ENCODE measurements around the gene MEGF11. TPM values are rescaled to one million over a fixed set of nuclear protein-coding genes. Genes with fewer than 3 reads are reported as not detected.

MEGF11 gene
- polyA plus RNA-seq, 1 experiment = 0.04 TPM

DNA sequence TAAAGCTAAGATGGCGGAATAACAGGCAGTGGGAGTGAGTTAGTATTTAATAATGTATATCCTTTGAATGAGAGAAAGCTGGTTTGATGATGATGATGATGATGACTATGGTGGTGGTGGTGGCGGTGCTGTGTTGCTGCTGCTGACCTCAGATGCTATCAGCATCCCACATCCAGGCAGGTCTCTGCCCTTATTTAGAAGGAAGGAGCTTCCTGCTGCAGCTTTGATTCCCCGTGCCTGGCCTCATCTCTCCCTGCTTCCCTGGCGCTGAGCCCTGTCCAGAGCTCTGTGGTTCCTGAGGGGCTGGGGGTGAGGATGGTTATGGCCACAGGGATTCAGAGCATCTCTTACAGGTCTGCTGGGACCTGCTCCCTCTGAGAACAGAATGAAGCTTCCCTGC lies 311.1 kb downstream of the MEGF11 start:
- Histone ChIP-seq H3K27me3 (ENCODE audit: control insufficient read depth, insufficient read depth, low read length) (no peaks in the 10 kb centered on the region), H3K4me3 (ENCODE audit: low read depth, low read length) (no peak overlapping the region), H3K36me3 (ENCODE audit: control insufficient read depth, insufficient read depth, low read length) (no peaks in the 10 kb centered on the region)
- ChIA-PET CTCF (interaction anchor here (1.8 kb wide), 1 partner anchor 26 kb away, joined by 4 read pairs; no protein-coding TSS in a partner anchor), POLR2A (no interaction called here)
- TF ChIP-seq, protein P1, sequence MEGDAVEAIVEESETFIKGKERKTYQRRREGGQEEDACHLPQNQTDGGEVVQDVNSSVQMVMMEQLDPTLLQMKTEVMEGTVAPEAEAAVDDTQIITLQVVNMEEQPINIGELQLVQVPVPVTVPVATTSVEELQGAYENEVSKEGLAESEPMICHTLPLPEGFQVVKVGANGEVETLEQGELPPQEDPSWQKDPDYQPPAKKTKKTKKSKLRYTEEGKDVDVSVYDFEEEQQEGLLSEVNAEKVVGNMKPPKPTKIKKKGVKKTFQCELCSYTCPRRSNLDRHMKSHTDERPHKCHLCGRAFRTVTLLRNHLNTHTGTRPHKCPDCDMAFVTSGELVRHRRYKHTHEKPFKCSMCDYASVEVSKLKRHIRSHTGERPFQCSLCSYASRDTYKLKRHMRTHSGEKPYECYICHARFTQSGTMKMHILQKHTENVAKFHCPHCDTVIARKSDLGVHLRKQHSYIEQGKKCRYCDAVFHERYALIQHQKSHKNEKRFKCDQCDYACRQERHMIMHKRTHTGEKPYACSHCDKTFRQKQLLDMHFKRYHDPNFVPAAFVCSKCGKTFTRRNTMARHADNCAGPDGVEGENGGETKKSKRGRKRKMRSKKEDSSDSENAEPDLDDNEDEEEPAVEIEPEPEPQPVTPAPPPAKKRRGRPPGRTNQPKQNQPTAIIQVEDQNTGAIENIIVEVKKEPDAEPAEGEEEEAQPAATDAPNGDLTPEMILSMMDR (IDR thresholded peaks at IDR 0.05; ENCODE audit: insufficient read depth, low read depth, low read length) = no peak
- DNase-seq (ENCODE audit: low read depth) = no peak

GRCh38 chr15:65940618-65940909 lies 313.0 kb downstream of the MEGF11 start:
- no peaks in the 10 kb centered on the region for H3K27me3 ChIP-seq (ENCODE audit: control insufficient read depth, insufficient read depth, low read length)
- ChIA-PET POLR2A (no interaction called here), CTCF (interaction anchor here (1.3 to 2.9 kb wide), 2 partner anchors 9 to 23 kb away, joined by 4 to 13 read pairs; no protein-coding TSS in a partner anchor)
- no peak for DNase-seq (ENCODE audit: low read depth)
- TF ChIP-seq, protein P1 (IDR thresholded peaks at IDR 0.05; ENCODE audit: insufficient read depth, low read depth, low read length) = no peak
- H3K4me3 ChIP-seq (ENCODE audit: low read depth, low read length) = no peak overlapping the region
- no peaks in the 10 kb centered on the region for H3K36me3 ChIP-seq (ENCODE audit: control insufficient read depth, insufficient read depth, low read length)

GRCh38 chr15:65939901-65940617 lies 313.5 kb downstream of the MEGF11 start:
- DNase-seq (ENCODE audit: low read depth) = peak; percentile 94
- TF ChIP-seq, protein P1 (IDR thresholded peaks at IDR 0.05; ENCODE audit: insufficient read depth, low read depth, low read length) = no peak
- Histone ChIP-seq H3K4me3 (ENCODE audit: low read depth, low read length) (no peak overlapping the region), H3K36me3 (ENCODE audit: control insufficient read depth, insufficient read depth, low read length) (no peaks in the 10 kb centered on the region), H3K27me3 (ENCODE audit: control insufficient read depth, insufficient read depth, low read length) (no peaks in the 10 kb centered on the region)
- CTCF ChIA-PET = interaction anchor here (0.7 to 2.9 kb wide), 3 partner anchors 9 to 23 kb away, joined by 3 to 13 read pairs (median 4); no protein-coding TSS in a partner anchor
- POLR2A ChIA-PET = interaction anchor here (0.6 kb wide), 1 partner anchor 38 kb away, joined by 3 read pairs; no protein-coding TSS in a partner anchor

GRCh38 chr15:65938604-65939003 lies 314.9 kb downstream of the MEGF11 start:
- TF ChIP-seq, protein P1 (IDR thresholded peaks at IDR 0.05; ENCODE audit: insufficient read depth, low read depth, low read length) = no peak
- ChIA-PET CTCF (interaction anchor here (2.9 kb wide), 1 partner anchor 22 kb away, joined by 13 read pairs; no protein-coding TSS in a partner anchor), POLR2A (no interaction called here)
- no peak for DNase-seq (ENCODE audit: low read depth)
- Histone ChIP-seq H3K4me3 (ENCODE audit: low read depth, low read length) (no peak overlapping the region), H3K27me3 (ENCODE audit: control insufficient read depth, insufficient read depth, low read length) (no peaks in the 10 kb centered on the region), H3K36me3 (ENCODE audit: control insufficient read depth, insufficient read depth, low read length) (no peaks in the 10 kb centered on the region)

GRCh38 chr15:65937476-65937875 lies 316.1 kb downstream of the MEGF11 start:
- no peaks in the 10 kb centered on the region for H3K36me3 ChIP-seq (ENCODE audit: control insufficient read depth, insufficient read depth, low read length)
- TF ChIP-seq, protein P1 (IDR thresholded peaks at IDR 0.05; ENCODE audit: insufficient read depth, low read depth, low read length) = no peak
- CTCF ChIA-PET = interaction anchor here (1.7 to 2.9 kb wide), 2 partner anchors 16 to 20 kb away, joined by 6 to 13 read pairs; no protein-coding TSS in a partner anchor
- H3K27me3 ChIP-seq (ENCODE audit: control insufficient read depth, insufficient read depth, low read length) = no peaks in the 10 kb centered on the region; the same call in 1 of the 2 replicates
- no peak overlapping the region for H3K4me3 ChIP-seq (ENCODE audit: low read depth, low read length)
- POLR2A ChIA-PET = no interaction called here
- DNase-seq (ENCODE audit: low read depth) = no peak
